Measurements from ENCODE around the gene AURKAIP1.

GRCh38 chr1:1407636-1408318, 32.8 kb upstream of the AURKAIP1 start:
- no peak for TF ChIP-seq ZNF337 (CRISPR knock-in tag; IDR thresholded peaks at IDR 0.05; ENCODE audit: borderline replicate concordance, low read depth)
- no peak for TF ChIP-seq EP300 (IDR thresholded peaks at IDR 0.05; ENCODE audit: low read depth in 2 of 2, low read length in 2 of 2)
- TF ChIP-seq EP300 (CRISPR knock-in tag; IDR thresholded peaks at IDR 0.05; ENCODE audit: borderline replicate concordance) = no peak
- no peak for TF ChIP-seq NFRKB (IDR thresholded peaks at IDR 0.05)
- no peak for TF ChIP-seq SIN3A (IDR thresholded peaks at IDR 0.05; ENCODE audit: borderline replicate concordance, low read depth, low read length)
- no peak for TF ChIP-seq ELF4 (CRISPR knock-in tag; IDR thresholded peaks at IDR 0.05; ENCODE audit: borderline replicate concordance)
